ENCODE measurements around the gene URGCP. TPM values are rescaled to one million over a fixed set of nuclear protein-coding genes. Genes with fewer than 3 reads are reported as not detected.
A peak's percentile ranks its signal among the peaks of the same experiment; 100 is the strongest.
"Not testable (repeated sequence)": the region's sequence is repeated elsewhere in the genome, so short reads cannot be mapped to it uniquely, and the experiment has no call there.

The URGCP gene
- total RNA-seq, 1 donor from 2014 or later = 18.0 TPM

- DNase-seq (ENCODE audit: low spot score) (no peak), ATAC-seq (no peak)
Observed at GRCh38 chr7:43915907-43916306, 9.5 kb upstream of the URGCP start.

- no peak for DNase-seq (ENCODE audit: low spot score)
- ATAC-seq = no peak
Observed at GRCh38 chr7:43914795-43915194, 8.4 kb upstream of the URGCP start.

GRCh38 chr7:43905956-43906330 is 453 bp downstream of the URGCP start:
- peak; percentile 48 for DNase-seq (ENCODE audit: low spot score)
- ATAC-seq = peak; percentile 22

GRCh38 chr7:43905209-43905946 is 1.0 kb downstream of the URGCP start:
- ATAC-seq (peak; percentile 81), DNase-seq (ENCODE audit: low spot score) (peak; percentile 81)

- no peak for ATAC-seq
- no peak for DNase-seq (ENCODE audit: low spot score)
Observed at GRCh38 chr7:43904533-43905208, 1.7 kb downstream of the URGCP start.

GRCh38 chr7:43902542-43903054 is 3.8 kb downstream of the URGCP start:
- no peak for ATAC-seq
- DNase-seq (ENCODE audit: low spot score) = no peak

- not testable (repeated sequence) for ATAC-seq; DNase-seq (ENCODE audit: low spot score)
Observed at GRCh38 chr7:43898571-43898970, 7.8 kb downstream of the URGCP start.

- no peak for ATAC-seq
- DNase-seq (ENCODE audit: low spot score) = no peak
Observed at GRCh38 chr7:43895847-43896415, 10.5 kb downstream of the URGCP start.

GRCh38 chr7:43891069-43891955 is 15.1 kb downstream of the URGCP start:
- ATAC-seq (no peak), DNase-seq (ENCODE audit: low spot score) (no peak)

- ATAC-seq (no peak), DNase-seq (ENCODE audit: low spot score) (no peak)
Observed at GRCh38 chr7:43890468-43890867, 15.9 kb downstream of the URGCP start.

- ATAC-seq = no peak
- no peak for DNase-seq (ENCODE audit: low spot score)
Observed at GRCh38 chr7:43888993-43889945, 17.1 kb downstream of the URGCP start.

GRCh38 chr7:43884617-43885016 is 21.8 kb downstream of the URGCP start:
- DNase-seq (ENCODE audit: low spot score) = no peak
- ATAC-seq = no peak

GRCh38 chr7:43884209-43884608 is 22.2 kb downstream of the URGCP start:
- ATAC-seq (no peak), DNase-seq (ENCODE audit: low spot score) (no peak)

GRCh38 chr7:43880596-43880995 is 25.8 kb downstream of the URGCP start:
- ATAC-seq (no peak), DNase-seq (ENCODE audit: low spot score) (no peak)

GRCh38 chr7:43879477-43879876 is 26.9 kb downstream of the URGCP start:
- ATAC-seq (no peak), DNase-seq (ENCODE audit: low spot score) (no peak)

GRCh38 chr7:43878867-43879266 is 27.5 kb downstream of the URGCP start:
- DNase-seq (ENCODE audit: low spot score) (no peak), ATAC-seq (peak; percentile 35)

GRCh38 chr7:43877968-43878864 is 28.2 kb downstream of the URGCP start:
- DNase-seq (ENCODE audit: low spot score) (peak; percentile 70), ATAC-seq (peak; percentile 78)

GRCh38 chr7:43876976-43877745 is 29.2 kb downstream of the URGCP start:
- ATAC-seq (no peak), DNase-seq (ENCODE audit: low spot score) (no peak)
